Tibial nerve (tissue), 4 donors: ENCODE measurements around the gene ISG15.

Experiments
- EP300 ChIP-seq, 2 donors: sonication (generic); formaldehyde crosslinking; IDR thresholded peaks; one replicate each; pipeline ENCODE4 v1.6.1; 2017; ENCODE audit warnings: antibody characterized with exemption in 2 of 2, mild to moderate bottlenecking in 1 of 2
- POLR2A ChIP-seq, 2 donors: fragments of 450-650 bp; IDR thresholded peaks; one replicate each; pipeline ENCODE4 v1.6.1; 2017; ENCODE audit warnings: antibody characterized with exemption in 2 of 2, mild to moderate bottlenecking in 2 of 2, moderate library complexity in 2 of 2
- TF ChIP-seq, protein P1 (sequence below), 5 experiments: fragments of 200-600 bp in 3 of 5; fragments of 450-650 bp in 2 of 5; sonication (generic) in 3 of 5; IDR thresholded peaks; one replicate each; pipeline ENCODE4 v1.5.1; 2016 to 2019; ENCODE audit warnings: antibody characterized with exemption in 5 of 5, mild to moderate bottlenecking in 3 of 5, moderate library complexity in 2 of 5

DNA sequence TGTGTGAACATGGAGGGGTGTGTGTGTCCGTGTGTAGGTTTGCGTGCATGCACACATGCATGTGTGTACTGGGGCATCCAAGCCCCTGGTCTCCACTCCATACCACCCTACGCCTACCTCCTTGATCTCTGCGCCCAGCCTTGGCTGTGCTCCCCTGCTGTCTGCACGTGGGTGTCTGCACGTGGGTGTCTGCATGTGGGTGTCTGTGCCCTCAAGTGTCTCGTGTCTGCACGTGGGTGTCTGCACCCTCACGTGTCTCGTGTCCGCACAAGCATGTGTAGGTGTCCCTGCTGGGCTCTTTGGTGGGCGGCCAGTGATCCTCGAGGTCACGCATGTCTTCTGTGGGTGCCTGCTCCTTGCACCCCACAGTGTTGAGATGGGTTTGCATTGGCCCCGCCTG is 39.7 kb downstream of the ISG15 start:
- TF ChIP-seq, protein P1, sequence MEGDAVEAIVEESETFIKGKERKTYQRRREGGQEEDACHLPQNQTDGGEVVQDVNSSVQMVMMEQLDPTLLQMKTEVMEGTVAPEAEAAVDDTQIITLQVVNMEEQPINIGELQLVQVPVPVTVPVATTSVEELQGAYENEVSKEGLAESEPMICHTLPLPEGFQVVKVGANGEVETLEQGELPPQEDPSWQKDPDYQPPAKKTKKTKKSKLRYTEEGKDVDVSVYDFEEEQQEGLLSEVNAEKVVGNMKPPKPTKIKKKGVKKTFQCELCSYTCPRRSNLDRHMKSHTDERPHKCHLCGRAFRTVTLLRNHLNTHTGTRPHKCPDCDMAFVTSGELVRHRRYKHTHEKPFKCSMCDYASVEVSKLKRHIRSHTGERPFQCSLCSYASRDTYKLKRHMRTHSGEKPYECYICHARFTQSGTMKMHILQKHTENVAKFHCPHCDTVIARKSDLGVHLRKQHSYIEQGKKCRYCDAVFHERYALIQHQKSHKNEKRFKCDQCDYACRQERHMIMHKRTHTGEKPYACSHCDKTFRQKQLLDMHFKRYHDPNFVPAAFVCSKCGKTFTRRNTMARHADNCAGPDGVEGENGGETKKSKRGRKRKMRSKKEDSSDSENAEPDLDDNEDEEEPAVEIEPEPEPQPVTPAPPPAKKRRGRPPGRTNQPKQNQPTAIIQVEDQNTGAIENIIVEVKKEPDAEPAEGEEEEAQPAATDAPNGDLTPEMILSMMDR (IDR thresholded peaks at IDR 0.05): no peak
- TF ChIP-seq POLR2A (IDR thresholded peaks at IDR 0.05) (no peak), EP300 (IDR thresholded peaks at IDR 0.05) (no peak)
